ENCODE measurements around the gene CC2D2B. TPM values are rescaled to one million over a fixed set of nuclear protein-coding genes. Genes with fewer than 3 reads are reported as not detected.

CC2D2B gene
- total and polyA plus RNA-seq, 2 of the 13 experiments (the other 11 are each of a cell fraction or from before 2014, with no cell fraction given), result 0.20 TPM; not detected in 1

DNA sequence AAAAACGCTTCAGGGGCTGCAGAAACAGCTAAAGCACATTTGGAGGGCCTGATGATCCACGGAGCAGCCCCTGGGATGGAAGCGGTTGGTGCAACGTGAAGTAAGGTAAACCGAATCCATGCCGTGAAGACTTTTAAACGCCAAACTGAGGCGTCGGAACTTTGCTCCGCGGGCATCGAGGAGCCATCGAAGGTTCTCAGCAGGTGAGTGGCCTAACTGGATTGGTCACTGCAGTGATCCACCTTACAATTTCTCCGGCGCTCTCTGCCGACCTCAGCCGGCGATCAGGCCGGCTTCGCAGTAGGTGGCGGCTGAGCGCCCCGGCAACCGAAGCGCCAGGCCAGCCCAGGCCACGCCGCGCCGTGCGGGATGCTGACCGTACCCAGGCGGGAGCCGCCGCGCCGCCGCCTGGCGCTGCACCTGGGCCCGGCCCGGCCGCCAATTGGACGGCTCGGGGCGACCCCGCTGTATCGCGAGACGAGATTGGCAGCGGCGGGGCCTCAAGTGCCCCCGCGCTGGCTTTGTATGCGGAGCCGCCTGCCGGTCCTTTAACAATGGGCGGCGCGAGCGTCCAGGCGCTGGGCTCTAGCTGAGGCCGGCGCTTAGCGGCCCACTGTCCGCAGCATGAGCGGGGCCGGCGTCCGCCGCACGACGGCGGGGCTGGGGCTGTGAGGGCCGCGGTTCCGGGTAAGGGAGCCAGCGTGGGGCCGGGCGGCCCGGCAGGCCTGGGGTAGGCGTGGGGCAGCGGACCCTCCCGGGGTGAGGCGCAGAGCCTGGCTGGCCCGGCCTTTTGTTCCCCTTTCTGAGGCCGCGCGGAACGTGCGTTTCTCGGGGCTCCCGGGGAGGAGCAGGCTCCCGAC lies 135.5 kb downstream of the CC2D2B start, which contains the start of gene CCNJ (continued):
- TF ChIP-seq ZNF496 (CRISPR knock-in tag; IDR thresholded peaks at IDR 0.05; ENCODE audit: insufficient replicate concordance) (no peak), TMF1 (CRISPR knock-in tag; IDR thresholded peaks at IDR 0.05; ENCODE audit: low read depth) (peak; percentile 87; the same call in 1 of the 2 replicates), ZNF619 (CRISPR knock-in tag; IDR thresholded peaks at IDR 0.05) (no peak), KMT2A (CRISPR knock-in tag; IDR thresholded peaks at IDR 0.05) (peak; percentile 96), SMARCE1 (IDR thresholded peaks at IDR 0.05; ENCODE audit: borderline replicate concordance) (no peak), MAZ (IDR thresholded peaks at IDR 0.05; ENCODE audit: borderline replicate concordance, low read depth, low read length) (peak; percentile 82; the same call in 1 of the 2 replicates), MAZ (CRISPR knock-in tag; IDR thresholded peaks at IDR 0.05; ENCODE audit: low read depth) (peak; percentile 77), PATZ1 (CRISPR knock-in tag; IDR thresholded peaks at IDR 0.05) (peak; percentile 71; the same call in 1 of the 2 replicates), ATF7 (IDR thresholded peaks at IDR 0.05) (no peak), ATF7 (CRISPR knock-in tag; IDR thresholded peaks at IDR 0.05) (peak; percentile 57; the same call in 1 of the 2 replicates), ZNF33B (CRISPR knock-in tag; IDR thresholded peaks at IDR 0.05) (no peak; the same call in 1 of the 2 replicates), ZNF75D (CRISPR knock-in tag; IDR thresholded peaks at IDR 0.05; ENCODE audit: borderline replicate concordance) (no peak; the same call in 1 of the 2 replicates), HNRNPK (IDR thresholded peaks at IDR 0.05; ENCODE audit: low read depth, low read length, poor library complexity, severe bottlenecking) (no peak), ZNF800 (CRISPR knock-in tag; IDR thresholded peaks at IDR 0.05) (peak; percentile 34; the same call in 1 of the 2 replicates), ZNF563 (CRISPR knock-in tag; IDR thresholded peaks at IDR 0.05) (peak; percentile 97), CBX1 (IDR thresholded peaks at IDR 0.05; ENCODE audit: low read depth) (no peak), SALL1 (CRISPR knock-in tag; IDR thresholded peaks at IDR 0.05) (peak; percentile 89), ZNF549 (CRISPR knock-in tag; IDR thresholded peaks at IDR 0.05) (no peak), ZBTB1 (CRISPR knock-in tag; IDR thresholded peaks at IDR 0.05; ENCODE audit: borderline replicate concordance) (no peak), ZSCAN9 (CRISPR knock-in tag; IDR thresholded peaks at IDR 0.05; ENCODE audit: borderline replicate concordance) (peak; percentile 54; the same call in 1 of the 2 replicates), RELA (CRISPR knock-in tag; IDR thresholded peaks at IDR 0.05) (no peak), FOXP1 (IDR thresholded peaks at IDR 0.05) (no peak), FOXP1 (CRISPR knock-in tag; IDR thresholded peaks at IDR 0.05) (no peak)
